ENCODE data around the gene LRRC8A.

Gene LRRC8A

GRCh38 chr9:128902351-128903078, 20.6 kb downstream of the LRRC8A start:
- DNase-seq: no peak

- no peak for DNase-seq
Measured at GRCh38 chr9:128903079-128903461, 21.1 kb downstream of the LRRC8A start.

- DNase-seq: no peak
Measured at GRCh38 chr9:128903871-128904620, 22.1 kb downstream of the LRRC8A start.

GRCh38 chr9:128905964-128906363, 24.0 kb downstream of the LRRC8A start:
- no peak for DNase-seq

- no peak for DNase-seq
Measured at GRCh38 chr9:128906741-128907140, 24.8 kb downstream of the LRRC8A start.

- no peak for DNase-seq
Measured at GRCh38 chr9:128908372-128908771, 26.4 kb downstream of the LRRC8A start.

- DNase-seq: no peak
Measured at GRCh38 chr9:128909859-128910258, 27.9 kb downstream of the LRRC8A start.

GRCh38 chr9:128910906-128911305, 29.0 kb downstream of the LRRC8A start:
- no peak for DNase-seq

GRCh38 chr9:128911529-128912035, 29.6 kb downstream of the LRRC8A start:
- no peak for DNase-seq

GRCh38 chr9:128912270-128912853, 30.4 kb downstream of the LRRC8A start:
- DNase-seq: no peak

- DNase-seq: no peak
Measured at GRCh38 chr9:128913048-128913900, 31.3 kb downstream of the LRRC8A start.

GRCh38 chr9:128913995-128914772, 32.3 kb downstream of the LRRC8A start:
- DNase-seq: no peak

- DNase-seq: no peak
Measured at GRCh38 chr9:128916204-128916603, 34.3 kb downstream of the LRRC8A start.

- no peak for DNase-seq
Measured at GRCh38 chr9:128916745-128917144, 34.8 kb downstream of the LRRC8A start.

GRCh38 chr9:128917151-128917849, 35.4 kb downstream of the LRRC8A start:
- DNase-seq: no peak

GRCh38 chr9:128918921-128919320, 37.0 kb downstream of the LRRC8A start:
- DNase-seq: no peak

GRCh38 chr9:128919402-128920089, 37.6 kb downstream of the LRRC8A start:
- DNase-seq: no peak

- DNase-seq: no peak
Measured at GRCh38 chr9:128920381-128921058, 38.6 kb downstream of the LRRC8A start, which contains the start of gene PHYHD1. TSS of gene PHYHD1 (plus strand) at chr9:128920982. CDS start at chr9:128922324, 1,342 bp downstream.

GRCh38 chr9:128921881-128922763, 40.2 kb downstream of the LRRC8A start:
- no peak for DNase-seq

Measured in NCI-H748 treated with DMSO at 0.1 percent for 48 hours (cell line).